Measurements from ENCODE around the gene SBNO2. TPM values are rescaled to one million over a fixed set of nuclear protein-coding genes. Genes with fewer than 3 reads are reported as not detected.

The SBNO2 gene
- total RNA-seq, 4 donors from 2014 or later = 13.4 to 51.2 (median 19.1) TPM

GRCh38 chr19:1213391-1214286, 39.6 kb upstream of the SBNO2 start:
- TF ChIP-seq, protein P1, sequence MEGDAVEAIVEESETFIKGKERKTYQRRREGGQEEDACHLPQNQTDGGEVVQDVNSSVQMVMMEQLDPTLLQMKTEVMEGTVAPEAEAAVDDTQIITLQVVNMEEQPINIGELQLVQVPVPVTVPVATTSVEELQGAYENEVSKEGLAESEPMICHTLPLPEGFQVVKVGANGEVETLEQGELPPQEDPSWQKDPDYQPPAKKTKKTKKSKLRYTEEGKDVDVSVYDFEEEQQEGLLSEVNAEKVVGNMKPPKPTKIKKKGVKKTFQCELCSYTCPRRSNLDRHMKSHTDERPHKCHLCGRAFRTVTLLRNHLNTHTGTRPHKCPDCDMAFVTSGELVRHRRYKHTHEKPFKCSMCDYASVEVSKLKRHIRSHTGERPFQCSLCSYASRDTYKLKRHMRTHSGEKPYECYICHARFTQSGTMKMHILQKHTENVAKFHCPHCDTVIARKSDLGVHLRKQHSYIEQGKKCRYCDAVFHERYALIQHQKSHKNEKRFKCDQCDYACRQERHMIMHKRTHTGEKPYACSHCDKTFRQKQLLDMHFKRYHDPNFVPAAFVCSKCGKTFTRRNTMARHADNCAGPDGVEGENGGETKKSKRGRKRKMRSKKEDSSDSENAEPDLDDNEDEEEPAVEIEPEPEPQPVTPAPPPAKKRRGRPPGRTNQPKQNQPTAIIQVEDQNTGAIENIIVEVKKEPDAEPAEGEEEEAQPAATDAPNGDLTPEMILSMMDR (IDR thresholded peaks at IDR 0.05; ENCODE audit: low read depth) = no peak

DNA sequence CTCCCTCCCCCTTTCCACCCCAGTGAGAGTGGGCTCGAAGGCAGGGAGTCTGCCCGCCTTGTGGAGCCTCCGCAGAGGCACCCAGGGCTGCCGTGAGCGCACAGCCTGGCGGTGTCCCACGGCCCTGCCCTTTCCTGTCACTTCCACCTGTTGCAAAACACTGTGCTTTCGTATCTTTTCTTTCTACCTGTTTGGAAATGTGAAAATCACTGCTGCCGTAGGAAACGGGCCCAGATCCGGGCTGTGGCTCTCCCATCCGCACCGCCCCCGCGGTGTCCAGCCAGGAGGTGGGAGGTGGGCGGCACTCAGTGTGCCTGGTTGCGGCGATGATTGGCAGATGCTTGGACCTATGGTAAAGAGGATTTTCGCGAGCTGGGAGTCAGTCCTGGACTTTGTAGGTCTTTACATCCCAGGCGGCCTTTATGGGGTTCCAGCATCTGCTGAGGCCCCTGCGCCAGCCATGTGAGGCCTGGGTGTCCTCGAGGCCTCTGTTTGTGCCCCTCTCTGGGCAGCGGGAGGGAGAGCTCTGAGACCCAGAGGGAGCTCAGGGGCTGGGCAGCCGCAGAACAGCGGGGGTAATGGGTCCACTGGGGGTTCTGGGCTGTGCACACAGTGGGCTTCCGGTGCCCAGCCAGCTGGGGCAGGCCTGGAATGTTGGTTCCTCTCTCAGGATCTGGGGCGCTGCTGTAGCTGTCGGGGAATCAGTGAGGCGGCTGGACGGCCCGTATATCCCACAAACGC, 37.6 kb upstream of the SBNO2 start:
- TF ChIP-seq, protein P1 (IDR thresholded peaks at IDR 0.05; ENCODE audit: low read depth) = no peak

DNA sequence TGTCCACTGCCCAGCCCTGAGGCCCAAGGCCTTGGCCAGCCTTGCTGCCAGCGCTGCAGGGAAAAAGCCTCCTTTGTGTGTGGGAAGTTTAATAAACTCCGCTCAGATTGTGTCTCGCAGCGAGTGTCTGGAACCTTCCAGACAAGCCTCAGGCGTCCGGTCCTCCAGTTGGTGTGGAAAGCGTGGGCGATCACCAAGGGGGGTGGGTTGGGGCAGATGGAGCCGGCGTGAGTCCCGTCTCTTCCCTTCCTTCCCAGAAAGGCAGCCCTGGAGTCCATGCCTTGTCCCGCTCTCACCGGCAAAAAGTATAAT, 36.1 kb upstream of the SBNO2 start:
- TF ChIP-seq, protein P1 (IDR thresholded peaks at IDR 0.05; ENCODE audit: low read depth) = no peak

- TF ChIP-seq, protein P1 (IDR thresholded peaks at IDR 0.05; ENCODE audit: low read depth) = no peak
Measured at GRCh38 chr19:1206864-1207450, 32.9 kb upstream of the SBNO2 start.

DNA sequence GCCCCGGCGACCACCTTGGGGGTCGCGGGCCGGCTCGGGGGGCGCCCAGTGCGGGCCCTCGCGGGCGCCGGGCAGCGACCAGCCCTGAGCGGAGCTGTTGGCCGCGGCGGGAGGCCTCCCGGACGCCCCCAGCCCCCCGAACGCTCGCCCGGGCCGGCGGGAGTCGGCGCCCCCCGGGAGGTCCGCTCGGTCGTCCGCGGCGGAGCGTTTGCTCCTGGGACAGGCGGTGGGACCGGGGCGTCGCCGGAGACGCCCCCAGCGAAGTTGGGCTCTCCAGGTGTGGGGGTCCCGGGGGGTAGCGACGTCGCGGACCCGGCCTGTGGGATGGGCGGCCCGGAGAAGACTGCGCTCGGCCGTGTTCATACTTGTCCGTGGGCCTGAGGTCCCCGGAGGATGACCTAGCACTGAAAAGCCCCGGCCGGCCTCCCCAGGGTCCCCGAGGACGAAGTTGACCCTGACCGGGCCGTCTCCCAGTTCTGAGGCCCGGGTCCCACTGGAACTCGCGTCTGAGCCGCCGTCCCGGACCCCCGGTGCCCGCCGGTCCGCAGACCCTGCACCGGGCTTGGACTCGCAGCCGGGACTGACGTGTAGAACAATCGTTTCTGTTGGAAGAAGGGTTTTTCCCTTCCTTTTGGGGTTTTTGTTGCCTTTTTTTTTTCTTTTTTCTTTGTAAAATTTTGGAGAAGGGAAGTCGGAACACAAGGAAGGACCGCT, 32.2 kb upstream of the SBNO2 start:
- TF ChIP-seq, protein P1 (IDR thresholded peaks at IDR 0.05; ENCODE audit: low read depth) = no peak

DNA sequence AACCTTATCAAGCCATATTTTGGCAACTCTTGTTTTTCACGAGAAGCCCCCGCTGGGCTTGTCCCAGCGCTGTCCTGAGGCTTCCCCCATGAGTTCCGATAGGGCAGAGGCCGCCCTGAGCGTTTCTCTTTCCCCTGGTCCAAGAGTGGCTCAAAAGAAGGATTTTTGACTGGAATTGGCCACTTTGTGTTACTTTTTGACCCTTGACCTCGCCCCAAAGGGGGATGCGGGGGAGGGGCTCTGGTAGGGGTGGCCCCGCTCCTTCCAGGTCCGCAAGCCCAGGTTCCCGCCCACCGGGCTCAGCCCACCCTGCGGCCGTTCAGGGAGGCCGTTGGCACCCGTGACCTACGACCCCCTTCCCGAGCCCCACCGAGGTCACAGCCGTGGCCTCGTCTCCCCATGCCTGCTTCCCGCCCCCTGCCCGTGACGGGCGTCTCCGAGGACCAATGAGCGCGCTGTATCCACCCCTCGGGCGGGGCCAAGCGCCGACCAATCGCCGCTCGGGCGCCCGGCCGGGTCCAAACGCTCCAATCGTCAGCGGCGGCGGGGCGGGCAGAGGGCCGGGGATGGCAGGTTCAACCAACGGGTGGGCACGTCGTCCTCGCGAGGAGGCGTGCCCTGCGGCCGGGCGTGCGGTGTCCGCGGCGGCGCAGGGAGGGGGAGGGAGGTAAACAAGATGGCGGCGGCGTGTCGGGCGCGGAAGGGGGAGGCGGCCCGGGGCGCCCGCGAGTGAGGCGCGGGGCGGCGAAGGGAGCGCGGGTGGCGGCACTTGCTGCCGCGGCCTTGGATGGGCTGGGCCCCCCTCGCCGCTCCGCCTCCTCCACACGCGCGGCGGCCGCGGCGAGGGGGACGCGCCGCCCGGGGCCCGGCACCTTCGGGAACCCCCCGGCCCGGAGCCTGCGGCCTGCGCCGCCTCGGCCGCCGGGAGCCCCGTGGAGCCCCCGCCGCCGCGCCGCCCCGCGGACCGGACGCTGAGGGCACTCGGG, 31.3 kb upstream of the SBNO2 start, which contains the start of gene STK11:
Gene STK11, plus strand, starts transcription at position 665 of the 986 bp plus-strand sequence. CDS start 1,136 bp downstream, outside the sequence.
- TF ChIP-seq, protein P1 (IDR thresholded peaks at IDR 0.05; ENCODE audit: low read depth) = no peak

All from subcutaneous adipose tissue (tissue), 4 donors.